GM12878 (cell line): ENCODE measurements around the gene SIGLEC11. TPM values are rescaled to one million over a fixed set of nuclear protein-coding genes. Genes with fewer than 3 reads are reported as not detected.

ENCODE experiments used
- ATAC-seq: fragments of 200-7000 bp; cut with Tn5 transposase; 3 replicates; pipeline ENCODE4 v1.9.1; 2020; ENCODE audit warnings: mild to moderate bottlenecking, moderate library complexity
- BruUV-seq: library from RNA; stranded (reverse); fragments of 400-500 nt; replicated peaks from 2 replicates; lab custom pipeline; 2021; lab: Mats Ljungman, UMichigan
- CTCF ChIA-PET: fragments of 300-600 bp; sonication (Branson Sonifier 250); formaldehyde crosslinking; extraction: SDS; loops from one replicate; lab custom pipeline; 2021; ENCODE audit warnings: inconsistent platforms; lab: Yijun Ruan, JAX
- POLR2A ChIA-PET: fragments of 350-600 bp; formaldehyde crosslinking; extraction: SDS; loops from one replicate; lab custom pipeline; 2021; ENCODE audit warnings: inconsistent platforms; lab: Charles Lee
- RAD21 ChIA-PET: fragments of 300-600 bp; sonication (Branson Sonifier 250); formaldehyde crosslinking; loops from one replicate; lab custom pipeline; 2023; ENCODE audit warnings: antibody characterized with exemption; ENCODE audit not compliant: unreplicated experiment; lab: Charles Lee
- SMC1A ChIA-PET: fragments of 300-600 bp; sonication (Branson Sonifier 250); formaldehyde crosslinking; loops from one replicate; lab custom pipeline; 2023; ENCODE audit not compliant: unreplicated experiment, uncharacterized antibody; lab: Charles Lee
- DNase-seq: peaks from one replicate; pipeline ENCODE4 v3.0.0-alpha.2; 2011; ENCODE audit warnings: low read depth, low spot score
- FAIRE-seq: peaks from 3 replicates; lab custom pipeline; 2011; peaks lifted over from hg19 to GRCh38; lab: Jason Lieb, UNC
- H2AFZ ChIP-seq: 2 replicates; pipeline ENCODE4 v1.6.0; 2011; ENCODE audit warnings: low read depth, low read length, control low read depth; ENCODE audit not compliant: control insufficient read depth
- H3K27ac ChIP-seq: 2 replicates; pipeline ENCODE4 v1.5.1; 2011; ENCODE audit warnings: control low read depth; ENCODE audit not compliant: control insufficient read depth, insufficient read depth
- H3K27me3 ChIP-seq, 2 experiments: replicated peaks in 1 of 2; 2 replicates each; pipeline versions ENCODE4 v1.6.0 to v1.6.1; 2011; ENCODE audit warnings: low read length in 1 of 2; ENCODE audit not compliant: control insufficient read depth in 2 of 2, insufficient read depth in 2 of 2
- H3K36me3 ChIP-seq, 2 experiments: 2 replicates each; pipeline ENCODE4 v1.5.1; 2011; ENCODE audit warnings: low read length in 1 of 2; ENCODE audit not compliant: control insufficient read depth in 2 of 2, insufficient read depth in 2 of 2
- H3K4me1 ChIP-seq: 2 replicates; pipeline ENCODE4 v1.6.1; 2011; ENCODE audit warnings: mild to moderate bottlenecking, low read length, moderate library complexity, mixed read lengths; ENCODE audit not compliant: control insufficient read depth, insufficient read depth
- H3K4me2 ChIP-seq: 2 replicates; pipeline ENCODE4 v1.6.0; 2011; ENCODE audit warnings: control low read depth; ENCODE audit not compliant: control insufficient read depth, insufficient read depth
- H3K4me3 ChIP-seq: fragments of 200-600 bp; sonication (generic); 2 replicates; pipeline ENCODE4 v1.5.1; 2016
- H3K79me2 ChIP-seq: 2 replicates; pipeline ENCODE4 v1.6.0; 2011; ENCODE audit warnings: low read length; ENCODE audit not compliant: control insufficient read depth, insufficient read depth
- H3K9ac ChIP-seq: 2 replicates; pipeline ENCODE4 v1.8.0; 2011; ENCODE audit warnings: low read length, control low read depth, mixed read lengths; ENCODE audit not compliant: control insufficient read depth, insufficient read depth
- H3K9me3 ChIP-seq: replicated peaks from 3 replicates; pipeline ENCODE4 v1.5.1; 2011; ENCODE audit warnings: mild to moderate bottlenecking, low read length; ENCODE audit not compliant: control insufficient read depth, insufficient read depth
- H4K20me1 ChIP-seq: 2 replicates; pipeline ENCODE4 v1.6.0; 2011; ENCODE audit not compliant: control insufficient read depth, insufficient read depth
- ATF7 ChIP-seq: fragments of 450-650 bp; IDR thresholded peaks from 2 replicates; pipeline ENCODE4 v1.6.1; 2016; ENCODE audit warnings: low read depth, mild to moderate bottlenecking
- BCL11A ChIP-seq: IDR thresholded peaks from 2 replicates; pipeline ENCODE4 v1.6.1; 2011; ENCODE audit warnings: low read depth, low read length
- DPF2 ChIP-seq: fragments of 450-650 bp; IDR thresholded peaks from 2 replicates; pipeline ENCODE4 v1.6.1; 2017; ENCODE audit warnings: mild to moderate bottlenecking
- HDAC6 ChIP-seq: fragments of 200-600 bp; sonication (generic); IDR thresholded peaks from one replicate; pipeline ENCODE4 v1.8.0; 2017; ENCODE audit warnings: antibody characterized with exemption; ENCODE audit not compliant: unreplicated experiment
- IRF4 ChIP-seq: IDR thresholded peaks from 2 replicates; pipeline ENCODE4 v1.6.1; 2011; ENCODE audit warnings: low read depth, low read length
- LARP7 ChIP-seq: fragments of 450-650 bp; IDR thresholded peaks from 2 replicates; pipeline ENCODE4 v1.6.1; 2017; ENCODE audit warnings: mild to moderate bottlenecking
- MEF2B ChIP-seq: fragments of 450-650 bp; IDR thresholded peaks from 2 replicates; pipeline ENCODE4 v1.6.1; 2018; ENCODE audit warnings: mild to moderate bottlenecking, moderate library complexity; ENCODE audit not compliant: partially characterized antibody, poor library complexity, severe bottlenecking
- NFYA ChIP-seq: IDR thresholded peaks from 2 replicates; pipeline ENCODE4 v1.6.1; 2011; ENCODE audit warnings: low read depth, mild to moderate bottlenecking, low read length, improper control_type of control experiment, borderline replicate concordance
- NR2C2 ChIP-seq: IDR thresholded peaks from 2 replicates; pipeline ENCODE4 v1.6.1; 2011; ENCODE audit warnings: borderline replicate concordance, low read depth; ENCODE audit not compliant: control insufficient read depth, insufficient read length
- NRF1 ChIP-seq: conservative IDR thresholded peaks from 2 replicates; pipeline ENCODE4 v1.6.1; 2011; ENCODE audit warnings: mild to moderate bottlenecking, low read depth, low read length, improper control_type of control experiment
- PML ChIP-seq: IDR thresholded peaks from 2 replicates; pipeline ENCODE4 v1.6.1; 2012; ENCODE audit warnings: low read length, inconsistent platforms
- RCOR1 ChIP-seq: conservative IDR thresholded peaks from 2 replicates; pipeline ENCODE4 v1.6.1; 2012; ENCODE audit warnings: low read depth, low read length, improper control_type of control experiment
- TCF3 ChIP-seq: IDR thresholded peaks from 2 replicates; pipeline ENCODE4 v1.6.1; 2012; ENCODE audit warnings: low read depth, mild to moderate bottlenecking, low read length, borderline replicate concordance; ENCODE audit not compliant: insufficient read depth
- ZNF24 ChIP-seq: fragments of 450-650 bp; IDR thresholded peaks from 2 replicates; pipeline ENCODE4 v1.6.1; 2017; ENCODE audit warnings: antibody characterized with exemption, mild to moderate bottlenecking
- ZNF274 ChIP-seq: IDR thresholded peaks from one replicate; pipeline ENCODE4 v1.8.0; 2011; ENCODE audit not compliant: insufficient read length, insufficient read depth
- WGBS: methylation state at CpG from one replicate; pipeline ENCODE4 v1.1.6; 2016; ENCODE audit warnings: low lambda C conversion rate; ENCODE audit not compliant: insufficient replicate concordance, insufficient coverage; ENCODE audit errors: missing lambda C conversion rate; 5-methylcytosine and 5-hydroxymethylcytosine counted together
- in situ Hi-C: fragments of 300-500 bp; cut with MboI; formaldehyde crosslinking; loops from 9 replicates; pipeline ENCODE4 v1.14.3; 2018; ENCODE audit warnings: mixed read lengths
- intact Hi-C: fragments of 100-400 bp; cut with micrococcal nuclease; formaldehyde crosslinking; loops from one replicate; pipeline ENCODE4 v1.14.2; 2022; ENCODE audit not compliant: unreplicated experiment
- polyA plus RNA-seq, 11 experiments: library from polyadenylated mRNA; depleted of rRNA in 4 of 11; unstranded in 6 of 11; stranded (reverse) in 5 of 11; fragments of >200 nt; fragmentation: Nextera tagmentation in 4 of 11; fragmentation: Illumina TruSeq in 1 of 11; extraction: Ambion mirVana in 4 of 11; extraction: Trizol in 1 of 11; gene quantifications; 1 replicate in 1 of 11; 2 replicates in 10 of 11; pipeline versions ENCODE4 v1.2.1 to v1.2.3, GENCODE V29; 2011 to 2016; ENCODE audit warnings: inconsistent platforms in 2 of 11, missing spikeins in 2 of 11, low read depth in 1 of 11
- total RNA-seq, 4 experiments: library from RNA; depleted of rRNA in 3 of 4; stranded (reverse); fragments of >200 nt in 3 of 4; fragmentation: Illumina TruSeq in 1 of 4; extraction: Trizol in 1 of 4; gene quantifications; 2 replicates each; pipeline versions ENCODE4 v1.2.1 to v1.2.3, GENCODE V29; 2013 to 2021
- TF ChIP-seq, protein P1 (sequence below): fragments of 450-650 bp; IDR thresholded peaks from 2 replicates; pipeline ENCODE4 v1.6.1; 2016; ENCODE audit warnings: mild to moderate bottlenecking, moderate library complexity, borderline replicate concordance
- TF ChIP-seq, protein P2 (sequence below): fragments of 450-650 bp; conservative IDR thresholded peaks from 2 replicates; pipeline ENCODE4 v1.6.1; 2017; ENCODE audit warnings: mild to moderate bottlenecking, moderate library complexity
- TF ChIP-seq, protein P3 (sequence below): IDR thresholded peaks from 2 replicates; pipeline ENCODE4 v1.6.1; 2011; ENCODE audit warnings: low read depth, mild to moderate bottlenecking, low read length, moderate library complexity, borderline replicate concordance; ENCODE audit errors: extremely low read depth

SIGLEC11 gene
- total and polyA plus RNA-seq, 10 of the 15 experiments (the other 5 are each of a cell fraction or from before 2014, with no cell fraction given) = not detected

DNA sequence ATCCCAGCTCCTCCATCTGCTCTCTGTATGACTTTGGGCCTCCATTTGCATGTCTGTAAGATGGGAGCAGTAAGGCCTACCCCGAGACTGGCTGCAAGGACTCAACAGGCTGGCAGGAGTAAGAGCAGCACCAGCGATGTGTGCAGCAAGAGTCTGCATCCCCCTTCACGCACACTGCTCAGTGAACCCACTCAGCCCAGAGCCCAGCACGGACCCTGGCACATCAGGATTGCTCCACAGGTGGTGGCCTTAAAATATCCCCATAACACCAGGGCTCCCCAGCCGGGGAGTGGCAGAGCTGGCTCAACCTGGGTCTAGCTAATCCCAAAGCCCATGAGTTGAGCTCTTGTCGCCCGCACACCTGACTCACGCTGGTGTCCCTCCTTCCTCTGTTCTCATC is 40.8 kb upstream of the SIGLEC11 start (continued):
- TF ChIP-seq, protein P1, sequence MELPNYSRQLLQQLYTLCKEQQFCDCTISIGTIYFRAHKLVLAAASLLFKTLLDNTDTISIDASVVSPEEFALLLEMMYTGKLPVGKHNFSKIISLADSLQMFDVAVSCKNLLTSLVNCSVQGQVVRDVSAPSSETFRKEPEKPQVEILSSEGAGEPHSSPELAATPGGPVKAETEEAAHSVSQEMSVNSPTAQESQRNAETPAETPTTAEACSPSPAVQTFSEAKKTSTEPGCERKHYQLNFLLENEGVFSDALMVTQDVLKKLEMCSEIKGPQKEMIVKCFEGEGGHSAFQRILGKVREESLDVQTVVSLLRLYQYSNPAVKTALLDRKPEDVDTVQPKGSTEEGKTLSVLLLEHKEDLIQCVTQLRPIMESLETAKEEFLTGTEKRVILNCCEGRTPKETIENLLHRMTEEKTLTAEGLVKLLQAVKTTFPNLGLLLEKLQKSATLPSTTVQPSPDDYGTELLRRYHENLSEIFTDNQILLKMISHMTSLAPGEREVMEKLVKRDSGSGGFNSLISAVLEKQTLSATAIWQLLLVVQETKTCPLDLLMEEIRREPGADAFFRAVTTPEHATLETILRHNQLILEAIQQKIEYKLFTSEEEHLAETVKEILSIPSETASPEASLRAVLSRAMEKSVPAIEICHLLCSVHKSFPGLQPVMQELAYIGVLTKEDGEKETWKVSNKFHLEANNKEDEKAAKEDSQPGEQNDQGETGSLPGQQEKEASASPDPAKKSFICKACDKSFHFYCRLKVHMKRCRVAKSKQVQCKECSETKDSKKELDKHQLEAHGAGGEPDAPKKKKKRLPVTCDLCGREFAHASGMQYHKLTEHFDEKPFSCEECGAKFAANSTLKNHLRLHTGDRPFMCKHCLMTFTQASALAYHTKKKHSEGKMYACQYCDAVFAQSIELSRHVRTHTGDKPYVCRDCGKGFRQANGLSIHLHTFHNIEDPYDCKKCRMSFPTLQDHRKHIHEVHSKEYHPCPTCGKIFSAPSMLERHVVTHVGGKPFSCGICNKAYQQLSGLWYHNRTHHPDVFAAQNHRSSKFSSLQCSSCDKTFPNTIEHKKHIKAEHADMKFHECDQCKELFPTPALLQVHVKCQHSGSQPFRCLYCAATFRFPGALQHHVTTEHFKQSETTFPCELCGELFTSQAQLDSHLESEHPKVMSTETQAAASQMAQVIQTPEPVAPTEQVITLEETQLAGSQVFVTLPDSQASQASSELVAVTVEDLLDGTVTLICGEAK = no peak
- no peak for TF ChIP-seq NRF1
- no peak for TF ChIP-seq ZNF274
- no peak for TF ChIP-seq RCOR1
- no peak for TF ChIP-seq ATF7
- no peak for TF ChIP-seq IRF4
- TF ChIP-seq MEF2B = no peak
- TF ChIP-seq NFYA = no peak

DNA sequence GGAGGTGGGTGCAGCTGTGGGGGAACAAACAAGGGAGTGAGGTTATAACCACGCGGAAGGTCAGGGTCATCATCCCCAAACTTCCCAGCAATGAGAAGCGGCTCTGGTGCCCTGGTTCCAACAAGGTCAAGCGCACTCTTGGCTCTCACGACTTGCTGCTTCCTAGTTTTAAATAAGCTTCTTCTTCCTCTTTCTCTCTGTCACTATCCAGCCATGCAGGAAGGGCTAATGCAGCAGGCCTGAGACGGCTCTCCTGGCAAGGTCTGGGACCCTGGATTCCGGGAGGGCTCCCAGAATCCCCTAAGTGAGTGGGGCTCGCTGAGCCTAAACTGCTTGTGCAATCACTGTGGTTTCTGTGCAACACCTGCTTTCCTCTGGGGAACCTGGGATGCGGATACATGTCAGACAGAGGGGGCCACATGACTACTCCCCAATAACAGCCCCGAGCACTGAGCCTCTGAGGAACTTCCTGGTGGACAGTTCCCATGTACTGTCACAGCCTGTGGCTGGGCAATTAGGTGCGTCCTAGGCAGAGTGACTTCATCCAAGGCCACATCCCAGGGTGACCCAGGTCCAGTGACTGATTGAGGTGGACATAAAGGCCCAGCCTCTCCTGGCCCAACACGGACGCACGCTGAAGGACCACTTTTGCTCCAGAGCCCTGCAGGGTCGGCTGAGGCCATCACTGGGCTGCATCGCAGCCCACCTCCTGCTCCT is 40.0 kb upstream of the SIGLEC11 start:
- H4K20me1 ChIP-seq = no peaks in the 10 kb centered on the region
- DNase-seq = no peak
- H3K4me1 ChIP-seq = peaks cover 16% of the 10 kb centered on the region
- RAD21 ChIA-PET = no interaction called here
- in situ Hi-C loops = no loop called here
- POLR2A ChIA-PET = interaction anchor here (0.6 kb wide), 1 partner anchor 89 kb away, joined by 4 read pairs; no protein-coding TSS in a partner anchor
- H3K9ac ChIP-seq = no peak overlapping the region
- over 99% methylated on average over 16 of the region's 16 CpGs for WGBS
- intact Hi-C loops = no loop called here
- SMC1A ChIA-PET = no interaction called here
- no peak for ATAC-seq
- FAIRE-seq = no peak
- CTCF ChIA-PET = no interaction called here
- H3K4me2 ChIP-seq = no peak overlapping the region
- no peaks in the 10 kb centered on the region for H3K9me3 ChIP-seq
- no TSS peak for BruUV-seq
- H3K79me2 ChIP-seq = no peaks in the 10 kb centered on the region; the same call in 1 of the 2 replicates
- H3K4me3 ChIP-seq = no peak overlapping the region
- H2AFZ ChIP-seq = no peak overlapping the region
- no peak overlapping the region for H3K27ac ChIP-seq
- H3K36me3 ChIP-seq = peaks cover 20 to 21% of the 10 kb centered on the region in 2 experiments; a peak in 3 of 4 replicates
- H3K27me3 ChIP-seq = no peaks in the 10 kb centered on the region
- TF ChIP-seq NR2C2 (no peak), HDAC6 (no peak), BCL11A (no peak), ZNF24 (no peak), LARP7 (no peak), DPF2 (no peak), TCF3 (no peak), IRF4 (no peak), PML (no peak)
- TF ChIP-seq, protein P2, sequence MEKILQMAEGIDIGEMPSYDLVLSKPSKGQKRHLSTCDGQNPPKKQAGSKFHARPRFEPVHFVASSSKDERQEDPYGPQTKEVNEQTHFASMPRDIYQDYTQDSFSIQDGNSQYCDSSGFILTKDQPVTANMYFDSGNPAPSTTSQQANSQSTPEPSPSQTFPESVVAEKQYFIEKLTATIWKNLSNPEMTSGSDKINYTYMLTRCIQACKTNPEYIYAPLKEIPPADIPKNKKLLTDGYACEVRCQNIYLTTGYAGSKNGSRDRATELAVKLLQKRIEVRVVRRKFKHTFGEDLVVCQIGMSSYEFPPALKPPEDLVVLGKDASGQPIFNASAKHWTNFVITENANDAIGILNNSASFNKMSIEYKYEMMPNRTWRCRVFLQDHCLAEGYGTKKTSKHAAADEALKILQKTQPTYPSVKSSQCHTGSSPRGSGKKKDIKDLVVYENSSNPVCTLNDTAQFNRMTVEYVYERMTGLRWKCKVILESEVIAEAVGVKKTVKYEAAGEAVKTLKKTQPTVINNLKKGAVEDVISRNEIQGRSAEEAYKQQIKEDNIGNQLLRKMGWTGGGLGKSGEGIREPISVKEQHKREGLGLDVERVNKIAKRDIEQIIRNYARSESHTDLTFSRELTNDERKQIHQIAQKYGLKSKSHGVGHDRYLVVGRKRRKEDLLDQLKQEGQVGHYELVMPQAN = no peak
- TF ChIP-seq, protein P3, sequence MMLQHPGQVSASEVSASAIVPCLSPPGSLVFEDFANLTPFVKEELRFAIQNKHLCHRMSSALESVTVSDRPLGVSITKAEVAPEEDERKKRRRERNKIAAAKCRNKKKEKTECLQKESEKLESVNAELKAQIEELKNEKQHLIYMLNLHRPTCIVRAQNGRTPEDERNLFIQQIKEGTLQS = no peak
